NCI-H524 (cell line): ENCODE data around the gene SLC30A7.
"Not testable (repeated sequence)": the region's sequence is repeated elsewhere in the genome, so short reads cannot be mapped to it uniquely, and the experiment has no call there.

Source experiments
- DNase-seq, 2 experiments: peaks; one replicate each; lab custom pipeline; 2025; lab: John Stamatoyannopoulos, UW

The SLC30A7 gene

DNA sequence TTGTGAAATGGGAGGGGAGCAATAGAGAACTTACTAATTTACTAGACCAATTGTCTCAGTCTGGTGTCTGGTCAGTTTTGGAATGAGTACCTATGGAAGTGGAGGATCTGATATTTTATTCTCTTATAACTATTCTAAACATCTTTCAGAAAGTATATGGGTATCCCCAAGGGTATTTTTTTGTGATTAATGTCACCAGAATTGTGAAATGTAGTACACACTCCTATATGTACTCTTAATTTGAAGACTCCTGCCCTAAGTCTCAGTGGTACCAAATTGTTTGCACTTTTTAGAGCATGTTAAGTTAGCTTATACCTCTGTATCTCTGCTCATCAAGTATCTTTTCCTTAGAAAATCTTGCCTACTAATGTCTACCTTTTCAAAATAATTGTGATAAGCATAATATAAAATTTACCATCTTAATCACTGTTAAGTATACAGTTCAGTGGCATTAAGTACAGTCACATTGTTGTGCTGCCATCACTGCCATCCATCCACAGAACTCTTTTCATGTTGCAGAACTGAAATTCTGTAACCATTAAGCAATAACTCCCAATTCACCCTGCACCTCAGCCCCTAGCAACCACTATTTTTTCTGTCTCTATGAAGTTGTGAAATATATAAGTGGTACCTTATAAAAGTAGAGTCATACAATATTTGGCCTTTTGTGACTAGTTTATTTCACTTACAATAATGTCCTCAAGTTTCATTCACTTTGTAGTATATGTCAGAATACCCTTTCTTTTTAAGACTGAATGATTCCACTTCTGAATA, 40.5 kb downstream of the SLC30A7 start:
- DNase-seq = no peak

GRCh38 chr1:100941098-100941527, 45.2 kb downstream of the SLC30A7 start:
- no peak for DNase-seq

DNA sequence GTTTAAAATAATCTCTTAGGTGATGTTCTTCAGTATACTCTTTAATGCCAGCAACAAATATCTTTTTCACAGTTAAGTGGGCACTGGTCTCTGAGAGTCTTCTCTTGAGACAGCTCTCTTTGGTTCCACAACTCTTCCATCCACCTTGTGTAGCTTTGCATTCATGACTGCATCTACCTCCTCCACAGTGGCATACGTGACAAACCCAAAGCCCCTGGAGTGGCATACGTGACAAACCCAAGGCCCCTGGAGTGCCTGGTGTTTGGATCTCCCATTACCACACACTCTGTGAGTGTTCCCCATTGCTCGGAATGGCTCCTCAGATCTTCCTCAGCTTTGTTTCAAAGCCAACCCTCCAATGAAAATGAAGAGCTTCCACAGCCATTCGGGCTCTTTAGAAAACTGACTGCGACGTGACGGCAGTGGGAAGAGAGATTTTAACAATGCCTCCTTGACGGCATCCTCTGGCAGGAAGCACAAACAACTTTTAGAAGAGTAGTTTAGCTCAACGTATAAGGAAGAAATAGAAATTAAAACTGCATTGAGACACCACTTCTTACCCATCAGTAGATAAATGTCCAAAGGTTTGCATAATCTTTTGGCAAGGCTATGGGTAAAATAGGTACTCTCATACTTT, 45.8 kb downstream of the SLC30A7 start:
- DNase-seq = no peak

DNA sequence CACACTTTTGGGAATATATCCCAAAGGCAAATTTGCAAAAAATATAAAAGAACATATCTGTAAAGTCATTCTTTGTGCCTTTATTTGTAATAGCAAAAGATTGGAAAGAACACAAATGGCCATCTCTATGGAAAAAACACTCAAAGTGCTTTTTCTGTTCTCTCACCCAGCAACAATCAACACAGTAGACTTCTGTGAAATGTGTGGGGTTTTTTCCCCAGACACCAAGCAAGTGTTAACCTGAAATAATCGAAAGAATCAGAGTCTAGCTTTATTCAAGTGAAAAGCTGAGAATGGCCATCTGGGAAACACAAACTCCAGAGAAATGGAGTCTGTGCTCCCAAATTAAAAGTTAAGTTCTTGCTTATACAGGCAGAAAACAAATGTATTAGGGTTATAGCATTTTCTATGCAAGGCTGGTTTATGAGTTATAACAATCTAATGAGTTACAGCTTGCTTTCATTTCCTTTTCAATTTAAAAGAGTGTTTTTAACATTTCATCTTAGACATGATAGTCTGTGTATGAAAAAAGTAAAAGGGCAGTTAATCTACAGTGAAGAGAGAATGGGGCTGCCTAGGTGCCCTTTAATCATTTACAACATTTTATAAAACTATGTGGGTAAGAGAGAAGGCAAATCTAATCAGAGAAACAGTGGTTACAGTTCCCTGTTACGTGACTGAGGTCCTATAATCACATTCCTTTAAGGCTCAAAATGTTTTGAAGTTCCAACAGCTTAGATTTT, 46.6 kb downstream of the SLC30A7 start:
- no peak for DNase-seq

- no peak for DNase-seq
Measured at GRCh38 chr1:100943533-100943932, 47.6 kb downstream of the SLC30A7 start.

DNA sequence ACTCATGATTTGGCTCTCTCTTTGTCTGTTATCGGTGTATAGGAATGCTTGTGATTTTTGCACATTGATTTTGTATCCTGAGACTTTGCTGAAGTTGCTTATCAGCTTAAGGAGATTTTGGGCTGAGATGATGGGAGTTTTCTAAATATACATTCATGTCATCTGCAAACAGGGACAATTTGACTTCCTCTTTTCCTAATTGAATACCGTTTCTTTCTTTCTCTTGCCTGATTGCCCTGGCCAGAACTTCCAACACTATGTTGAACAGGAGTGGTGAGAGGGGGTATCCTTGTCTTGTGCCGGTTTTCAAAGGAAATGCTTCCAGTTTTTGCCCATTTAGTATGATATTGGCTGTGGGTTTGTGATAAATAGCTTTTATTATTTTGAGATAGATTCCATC, 50.2 kb downstream of the SLC30A7 start:
- not testable (repeated sequence) for DNase-seq

DNA sequence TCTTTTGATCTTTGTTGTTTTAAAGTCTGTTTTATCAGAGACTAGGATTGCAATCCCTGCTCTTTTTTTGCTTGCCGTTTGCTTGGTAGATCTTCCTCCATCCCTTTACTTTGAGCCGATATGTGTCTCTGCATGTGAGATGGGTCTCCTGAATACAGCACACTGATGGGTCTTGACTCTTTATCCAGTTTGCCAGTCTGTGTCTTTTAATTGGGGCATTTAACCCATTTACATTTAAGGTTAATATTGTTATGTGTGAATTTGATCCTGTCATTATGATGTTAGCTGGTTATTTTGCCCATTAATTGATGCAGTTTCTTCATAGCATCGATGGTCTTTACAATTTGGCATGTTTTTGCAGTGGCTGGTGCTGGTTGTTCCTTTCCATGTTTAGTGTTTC, 51.9 kb downstream of the SLC30A7 start:
- not testable (repeated sequence) for DNase-seq

DNA sequence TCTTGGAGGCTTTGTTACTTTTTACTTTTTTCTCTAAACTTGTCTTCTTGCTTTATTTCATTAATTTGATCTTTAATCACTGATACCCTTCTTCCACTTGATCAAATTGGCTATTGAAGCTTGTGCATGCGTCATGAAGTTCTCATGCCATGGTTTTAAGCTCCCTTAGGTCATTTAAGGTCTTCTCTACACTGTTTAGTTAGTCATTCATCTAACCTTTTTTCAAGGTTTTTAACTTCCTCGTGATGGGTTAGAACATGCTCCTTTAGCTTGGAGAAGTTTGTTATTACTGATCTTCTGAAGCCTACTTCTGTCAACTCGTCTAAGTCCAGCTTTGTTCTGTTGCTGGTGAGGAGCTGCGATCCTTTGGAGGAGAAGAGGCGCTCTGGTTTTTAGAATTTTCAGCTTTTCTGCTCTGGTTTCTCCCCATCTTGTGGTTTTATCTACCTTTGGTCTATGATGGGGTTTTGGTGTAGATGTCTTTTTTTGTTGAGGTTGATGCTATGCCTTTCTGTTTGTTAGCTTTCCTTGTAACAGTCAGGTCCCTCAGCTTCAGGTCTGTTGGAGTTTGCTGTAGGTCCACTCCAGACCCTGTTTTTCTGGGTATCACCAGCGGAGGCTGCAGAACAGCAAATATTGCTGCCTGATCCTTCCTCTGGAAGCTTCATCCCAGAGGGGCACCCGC, 53.0 kb downstream of the SLC30A7 start:
- DNase-seq = not testable (repeated sequence)

DNA sequence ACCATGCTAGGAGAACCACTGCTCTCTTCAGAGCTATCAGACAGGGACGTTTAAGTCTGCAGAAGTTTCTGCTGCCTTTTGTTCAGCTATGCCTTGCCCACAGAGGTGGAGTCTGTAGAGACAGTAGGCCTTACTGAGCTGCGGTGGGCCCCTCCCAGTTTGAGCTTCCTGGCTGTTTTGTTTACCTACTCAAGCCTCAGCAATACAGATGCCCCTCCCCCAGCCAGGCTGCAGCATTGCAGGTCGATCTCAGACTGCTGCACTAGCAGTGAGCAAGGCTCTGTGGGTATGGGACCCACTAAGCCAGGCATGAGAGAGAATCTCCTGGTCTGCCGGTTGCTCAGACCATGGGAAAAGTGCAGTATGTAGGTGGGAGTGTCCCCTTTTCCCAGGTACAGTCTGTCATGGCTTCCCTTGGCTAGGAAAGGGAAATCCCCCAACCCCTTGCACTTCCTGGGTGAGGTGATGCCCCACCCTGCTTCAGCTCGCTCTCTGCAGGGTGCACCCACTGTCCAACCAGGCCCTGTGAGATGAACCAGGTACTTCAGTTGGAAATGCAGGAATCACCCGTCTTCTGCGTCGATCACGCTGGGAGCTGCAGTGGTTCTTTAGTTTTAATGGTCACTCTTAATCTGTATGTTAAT, 53.7 kb downstream of the SLC30A7 start:
- not testable (repeated sequence) for DNase-seq

- DNase-seq = no peak
Measured at GRCh38 chr1:100950337-100950736, 54.4 kb downstream of the SLC30A7 start.

GRCh38 chr1:100950781-100951180, 54.9 kb downstream of the SLC30A7 start:
- peak in 1 of 2 experiments; percentile 19 for DNase-seq

- DNase-seq = no peak
Measured at GRCh38 chr1:100952104-100952745, 56.3 kb downstream of the SLC30A7 start.

- DNase-seq = not testable (repeated sequence)
Measured at GRCh38 chr1:100952970-100953369, 57.1 kb downstream of the SLC30A7 start.

- no peak for DNase-seq
Measured at GRCh38 chr1:100953960-100954730, 58.3 kb downstream of the SLC30A7 start.

GRCh38 chr1:100955322-100955721, 59.4 kb downstream of the SLC30A7 start:
- no peak for DNase-seq

GRCh38 chr1:100959502-100960060, 63.7 kb downstream of the SLC30A7 start:
- peak; percentile 60 to 93 for DNase-seq

GRCh38 chr1:100960098-100960497, 64.2 kb downstream of the SLC30A7 start:
- DNase-seq = no peak

- no peak for DNase-seq
Measured at GRCh38 chr1:100968621-100969020, 72.7 kb downstream of the SLC30A7 start.

DNA sequence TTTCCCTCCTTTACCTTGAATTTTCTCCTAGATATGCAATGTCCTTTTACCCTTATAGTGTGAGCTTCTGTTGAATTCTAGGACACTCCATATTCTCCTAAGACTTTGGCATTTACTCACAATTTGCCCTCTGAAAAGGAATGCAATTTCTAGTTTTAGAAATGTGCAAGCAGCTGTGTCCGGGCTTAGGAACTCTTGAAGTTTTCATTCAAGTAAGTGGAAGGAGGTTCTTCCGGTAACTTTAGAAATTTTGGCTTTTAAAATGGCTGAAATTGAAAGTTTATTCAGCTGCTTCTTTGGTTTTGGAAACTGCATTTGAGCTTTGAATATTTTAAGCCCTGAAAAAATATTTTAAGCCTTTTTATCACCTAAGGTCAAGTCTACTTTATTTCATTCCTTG, 73.4 kb downstream of the SLC30A7 start:
- no peak for DNase-seq

DNA sequence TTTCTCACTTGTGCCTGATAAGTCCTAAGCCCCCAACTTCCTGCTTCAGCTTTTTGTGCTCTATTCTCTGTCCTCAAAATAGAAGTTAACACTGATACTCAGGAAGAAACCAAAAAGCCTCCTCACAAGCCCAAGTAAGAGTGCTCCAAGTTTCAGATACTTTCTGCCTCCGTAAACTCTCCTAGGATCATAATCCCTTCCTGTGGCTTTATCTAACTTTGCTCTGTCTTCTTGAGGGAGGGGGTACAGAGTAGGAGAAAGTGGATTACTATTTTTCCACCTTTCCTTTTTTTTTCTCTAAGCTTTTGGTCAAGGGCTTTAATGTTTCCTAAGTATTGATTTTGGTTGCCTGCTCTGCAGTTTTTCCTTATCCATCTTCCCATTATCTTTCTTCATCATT, 75.1 kb downstream of the SLC30A7 start:
- DNase-seq = no peak
